HG03460 (cell line): ENCODE data around the gene HK1.
A peak's percentile ranks its signal among the peaks of the same experiment; 100 is the strongest.

Experiments used
- ATAC-seq: cut with Tn5 transposase; IDR thresholded peaks from one replicate; pipeline ENCODE4 v1.9.1; 2021; ENCODE audit not compliant: unreplicated experiment

The HK1 gene

GRCh38 chr10:69372126-69372980 lies 94.1 kb downstream of the HK1 start:
- no peak for ATAC-seq

- no peak for ATAC-seq
Observed at GRCh38 chr10:69374242-69374641, 95.9 kb downstream of the HK1 start.

DNA sequence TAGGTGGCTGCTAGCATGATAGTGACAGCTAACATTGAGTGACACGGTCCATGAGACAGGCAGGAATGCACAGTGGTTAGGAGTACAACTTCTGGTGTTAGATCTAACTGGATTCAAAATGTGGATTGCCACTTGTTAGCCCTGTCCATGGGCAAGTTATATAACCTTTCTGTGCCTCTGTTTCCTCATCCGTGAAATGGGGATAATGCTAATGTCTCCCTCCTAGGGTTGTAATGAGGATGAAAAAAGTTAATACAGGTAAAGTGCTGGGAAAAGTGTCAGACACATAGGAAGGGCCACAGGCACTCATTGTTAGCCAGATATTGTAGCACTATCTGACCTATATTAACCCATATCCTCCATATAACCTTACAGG lies 96.6 kb downstream of the HK1 start:
- ATAC-seq: no peak

DNA sequence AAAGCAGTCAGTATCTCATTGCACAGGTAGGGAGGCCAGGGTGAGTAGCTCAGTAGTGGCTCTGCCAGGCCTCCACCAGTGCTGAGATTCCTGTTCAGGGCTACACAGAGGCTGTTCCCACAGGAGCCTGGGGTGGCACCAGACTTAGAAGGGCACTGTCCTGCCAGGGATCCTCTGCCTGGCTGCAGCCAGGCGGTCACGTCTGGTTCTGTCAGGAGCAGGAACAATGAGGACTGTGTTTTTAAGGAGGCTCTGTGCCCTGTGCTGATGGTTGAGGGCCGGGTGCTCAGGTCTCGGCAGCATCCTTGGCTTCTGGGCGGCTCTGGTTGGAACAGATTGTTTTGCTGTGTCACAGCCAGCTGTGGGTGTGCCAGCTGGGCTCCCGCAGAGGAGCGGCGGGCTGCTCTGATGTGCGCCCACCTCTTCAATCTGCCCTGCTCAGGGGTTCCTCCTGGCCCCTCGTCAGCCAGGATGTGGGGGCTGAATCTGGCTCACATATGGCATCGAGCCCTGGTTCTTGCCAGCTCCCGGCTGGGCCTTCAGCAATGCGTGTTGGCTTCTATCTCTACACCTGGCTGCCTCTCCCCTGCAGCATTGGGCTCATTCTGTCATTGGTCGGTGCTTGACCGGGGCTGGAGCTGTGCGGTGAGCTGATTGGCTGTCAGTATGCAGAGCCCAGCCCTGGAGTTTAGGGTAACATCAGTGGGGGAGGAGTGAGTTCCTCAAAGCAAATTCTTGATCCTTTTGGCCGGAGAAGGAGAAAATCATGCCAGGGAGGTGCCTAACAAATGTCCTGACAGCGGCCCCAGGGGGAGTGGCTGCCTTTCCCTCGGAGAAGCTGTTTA lies 97.2 kb downstream of the HK1 start:
- no peak for ATAC-seq

GRCh38 chr10:69376662-69377061 lies 98.4 kb downstream of the HK1 start:
- ATAC-seq: no peak

DNA sequence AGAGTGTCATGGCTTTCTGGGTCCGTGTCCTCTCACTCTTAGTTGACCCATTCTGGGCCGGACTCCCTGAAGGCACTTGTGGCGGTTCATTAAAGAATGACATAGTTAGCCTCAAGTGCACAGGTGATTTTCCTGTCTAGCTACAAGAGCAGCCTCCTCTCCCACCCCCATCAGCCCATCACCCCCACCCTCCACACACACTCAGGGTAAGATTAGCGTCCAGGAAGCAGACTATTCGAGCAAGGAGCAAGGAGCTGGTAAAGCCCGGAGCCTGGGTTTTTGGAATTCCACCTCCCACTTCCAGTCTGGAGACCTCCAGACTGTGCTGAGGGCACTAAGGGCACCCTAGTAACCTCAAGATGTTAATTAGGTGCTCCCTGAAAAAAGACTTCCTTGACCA lies 98.9 kb downstream of the HK1 start:
- ATAC-seq: no peak

DNA sequence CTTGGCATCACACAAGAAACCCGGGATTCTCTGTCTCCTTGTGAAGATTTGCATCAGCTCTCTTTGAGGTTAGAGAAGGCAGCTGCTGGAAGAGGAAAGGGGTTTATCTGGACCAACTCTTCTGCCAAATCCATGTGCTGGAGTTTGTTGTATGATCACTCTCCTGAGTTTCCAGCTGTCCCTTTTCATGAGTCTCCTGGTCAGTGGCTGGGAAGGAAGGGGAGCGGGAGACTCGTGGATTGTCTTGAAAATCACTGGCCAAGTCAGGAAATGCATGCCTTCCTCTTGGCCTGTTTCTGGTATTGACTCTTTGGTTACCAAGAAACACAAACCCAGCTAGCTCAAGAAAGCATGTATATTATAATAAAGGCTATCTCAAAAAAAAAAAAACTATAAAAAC lies 99.6 kb downstream of the HK1 start:
- no peak for ATAC-seq

- ATAC-seq: no peak
Observed at GRCh38 chr10:69379800-69380199, 101.5 kb downstream of the HK1 start.

DNA sequence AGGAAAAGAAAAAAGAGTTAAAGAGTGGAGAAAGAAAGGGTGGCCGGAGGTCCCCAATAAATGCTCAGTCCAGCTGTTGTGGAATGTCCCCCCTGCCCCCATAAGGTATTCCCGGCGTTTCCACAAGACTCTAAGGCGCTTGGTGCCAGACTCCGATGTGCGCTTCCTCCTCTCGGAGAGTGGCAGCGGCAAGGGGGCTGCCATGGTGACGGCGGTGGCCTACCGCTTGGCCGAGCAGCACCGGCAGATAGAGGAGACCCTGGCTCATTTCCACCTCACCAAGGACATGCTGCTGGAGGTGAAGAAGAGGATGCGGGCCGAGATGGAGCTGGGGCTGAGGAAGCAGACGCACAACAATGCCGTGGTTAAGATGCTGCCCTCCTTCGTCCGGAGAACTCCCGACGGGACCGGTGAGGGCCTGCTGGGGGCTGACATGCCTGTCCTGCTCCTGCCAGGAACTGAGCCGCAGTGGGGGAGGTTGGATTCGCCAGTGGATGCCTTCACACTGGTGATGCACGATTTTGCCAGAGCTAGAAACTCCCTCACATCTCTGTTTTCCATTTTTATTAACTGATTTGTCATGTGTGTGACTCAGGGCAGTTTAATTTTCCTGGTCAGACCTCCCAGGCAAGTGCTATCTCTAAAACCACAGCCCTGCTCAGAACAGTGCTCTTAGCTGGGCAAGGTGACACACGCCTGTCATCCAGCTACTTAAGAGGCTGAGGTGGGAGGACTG lies 104.3 kb downstream of the HK1 start:
- no peak for ATAC-seq

GRCh38 chr10:69383558-69383957 lies 105.3 kb downstream of the HK1 start:
- ATAC-seq: no peak

DNA sequence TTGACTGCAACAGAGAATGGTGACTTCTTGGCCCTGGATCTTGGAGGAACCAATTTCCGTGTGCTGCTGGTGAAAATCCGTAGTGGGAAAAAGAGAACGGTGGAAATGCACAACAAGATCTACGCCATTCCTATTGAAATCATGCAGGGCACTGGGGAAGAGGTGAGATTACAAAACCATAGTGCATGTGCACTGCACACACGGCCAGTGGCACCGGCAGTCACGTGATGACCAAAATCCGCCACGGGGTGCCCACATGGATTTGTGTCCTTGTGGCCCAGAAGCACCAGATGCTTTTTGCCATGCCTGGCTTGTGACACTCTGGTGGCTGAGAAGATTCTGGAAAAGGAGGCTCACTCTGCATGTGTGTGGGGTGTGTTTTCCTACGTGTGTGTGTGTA lies 106.0 kb downstream of the HK1 start:
- no peak for ATAC-seq

- no peak for ATAC-seq
Observed at GRCh38 chr10:69385454-69386350, 107.4 kb downstream of the HK1 start.

- ATAC-seq: no peak
Observed at GRCh38 chr10:69387500-69387899, 109.2 kb downstream of the HK1 start.

GRCh38 chr10:69388488-69388887 lies 110.2 kb downstream of the HK1 start:
- no peak for ATAC-seq

GRCh38 chr10:69389827-69390490 lies 111.7 kb downstream of the HK1 start:
- no peak for ATAC-seq

DNA sequence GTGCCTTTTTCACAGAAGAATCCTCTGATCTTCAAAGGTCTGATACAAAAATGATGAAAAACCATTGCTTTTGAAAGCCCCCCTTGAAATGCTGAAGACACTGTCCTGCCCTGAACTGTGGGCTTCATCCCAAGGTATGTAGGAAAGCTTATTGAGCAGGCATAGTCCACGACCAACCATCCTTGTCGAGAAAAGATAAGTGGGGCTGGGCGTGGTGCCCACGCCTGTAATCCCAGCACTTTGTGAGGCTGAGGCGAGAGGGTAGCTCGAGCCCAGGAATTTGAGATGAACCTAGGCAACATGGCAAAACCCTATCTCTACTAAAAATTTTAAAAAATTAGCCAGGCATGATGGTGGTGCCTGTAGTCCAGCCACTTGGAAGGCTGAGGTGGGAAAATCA lies 112.9 kb downstream of the HK1 start:
- ATAC-seq: no peak

- ATAC-seq: peak; percentile 84
Observed at GRCh38 chr10:69392481-69393000, 114.2 kb downstream of the HK1 start.

DNA sequence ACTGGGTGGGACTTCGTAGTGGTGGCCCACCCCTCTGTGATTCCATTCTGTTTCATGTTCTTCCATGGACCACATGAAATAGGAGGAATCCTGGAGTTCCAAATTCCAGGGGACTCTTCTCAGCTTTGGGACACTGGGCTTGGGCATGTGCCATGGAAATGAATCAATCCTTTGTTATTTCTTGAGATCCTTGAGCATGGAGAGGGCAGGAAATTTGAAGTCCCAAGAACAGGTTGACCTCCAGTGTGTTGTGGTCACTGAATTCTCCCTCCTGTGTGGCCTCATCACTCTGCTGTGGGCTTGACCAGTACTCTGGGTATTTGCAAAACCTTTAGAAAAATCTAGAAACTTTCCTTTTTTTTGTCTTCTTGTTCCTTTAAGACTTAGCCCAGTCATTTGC lies 115.7 kb downstream of the HK1 start:
- ATAC-seq: no peak

DNA sequence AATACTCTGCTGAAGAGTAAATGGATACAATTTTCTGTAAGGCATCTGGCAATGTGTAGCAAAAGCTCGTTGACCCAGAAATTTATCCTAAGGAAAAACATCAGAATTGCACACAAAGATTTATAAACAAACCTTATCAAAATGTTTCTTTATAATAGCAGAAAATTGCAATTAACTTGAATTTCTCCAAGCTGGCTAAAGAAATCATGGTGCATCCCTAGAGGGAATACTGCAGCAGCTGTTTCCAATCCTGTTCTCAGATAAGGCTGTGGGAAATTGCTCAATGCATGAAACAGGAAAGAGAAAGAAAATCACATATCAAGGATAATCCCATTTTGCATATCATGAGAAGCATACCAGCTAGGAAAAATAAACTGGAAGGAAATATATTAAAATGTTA lies 119.7 kb downstream of the HK1 start:
- ATAC-seq: no peak

- ATAC-seq: no peak
Observed at GRCh38 chr10:69398466-69398865, 120.2 kb downstream of the HK1 start.
